ENCODE measurements around the gene EML4. TPM values are rescaled to one million over a fixed set of nuclear protein-coding genes. Genes with fewer than 3 reads are reported as not detected.

Gene EML4
- total RNA-seq, 1 donor from 2014 or later, result 41.1 TPM

DNA sequence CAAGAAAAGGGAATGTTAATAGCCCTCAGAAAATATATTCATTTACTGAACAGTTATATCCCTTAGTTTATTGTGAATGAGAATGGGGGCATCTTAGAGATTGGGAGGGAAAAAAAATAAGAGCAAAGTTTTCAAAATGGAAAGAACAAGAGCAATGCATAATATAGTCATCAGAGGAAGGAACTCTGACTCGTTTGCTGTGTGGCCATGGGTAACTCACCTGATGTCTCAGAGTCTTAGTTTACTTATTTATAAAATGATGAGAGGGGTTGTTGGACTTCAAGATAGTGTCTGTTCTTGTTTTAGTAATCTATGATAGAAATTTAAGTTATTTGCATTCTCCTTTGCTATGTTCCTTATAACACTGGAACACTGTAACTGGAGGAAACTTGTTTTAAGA lies 70.7 kb downstream of the EML4 start:
- TF ChIP-seq, protein P1, sequence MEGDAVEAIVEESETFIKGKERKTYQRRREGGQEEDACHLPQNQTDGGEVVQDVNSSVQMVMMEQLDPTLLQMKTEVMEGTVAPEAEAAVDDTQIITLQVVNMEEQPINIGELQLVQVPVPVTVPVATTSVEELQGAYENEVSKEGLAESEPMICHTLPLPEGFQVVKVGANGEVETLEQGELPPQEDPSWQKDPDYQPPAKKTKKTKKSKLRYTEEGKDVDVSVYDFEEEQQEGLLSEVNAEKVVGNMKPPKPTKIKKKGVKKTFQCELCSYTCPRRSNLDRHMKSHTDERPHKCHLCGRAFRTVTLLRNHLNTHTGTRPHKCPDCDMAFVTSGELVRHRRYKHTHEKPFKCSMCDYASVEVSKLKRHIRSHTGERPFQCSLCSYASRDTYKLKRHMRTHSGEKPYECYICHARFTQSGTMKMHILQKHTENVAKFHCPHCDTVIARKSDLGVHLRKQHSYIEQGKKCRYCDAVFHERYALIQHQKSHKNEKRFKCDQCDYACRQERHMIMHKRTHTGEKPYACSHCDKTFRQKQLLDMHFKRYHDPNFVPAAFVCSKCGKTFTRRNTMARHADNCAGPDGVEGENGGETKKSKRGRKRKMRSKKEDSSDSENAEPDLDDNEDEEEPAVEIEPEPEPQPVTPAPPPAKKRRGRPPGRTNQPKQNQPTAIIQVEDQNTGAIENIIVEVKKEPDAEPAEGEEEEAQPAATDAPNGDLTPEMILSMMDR (IDR thresholded peaks at IDR 0.05), result no peak
- Mint-ChIP-seq H3K9me3 (ENCODE audit: unreplicated experiment) (no peaks in the 10 kb centered on the region), H3K27me3 (ENCODE audit: unreplicated experiment) (no peaks in the 10 kb centered on the region), H3K27ac (ENCODE audit: unreplicated experiment) (no peak overlapping the region), H3K4me1 (ENCODE audit: unreplicated experiment) (no peaks in the 10 kb centered on the region), H3K4me3 (ENCODE audit: unreplicated experiment) (no peak overlapping the region), H3K36me3 (ENCODE audit: unreplicated experiment) (peaks cover 2% of the 10 kb centered on the region)
- no peak for DNase-seq (ENCODE audit: extremely low spot score, unreplicated experiment)

DNA sequence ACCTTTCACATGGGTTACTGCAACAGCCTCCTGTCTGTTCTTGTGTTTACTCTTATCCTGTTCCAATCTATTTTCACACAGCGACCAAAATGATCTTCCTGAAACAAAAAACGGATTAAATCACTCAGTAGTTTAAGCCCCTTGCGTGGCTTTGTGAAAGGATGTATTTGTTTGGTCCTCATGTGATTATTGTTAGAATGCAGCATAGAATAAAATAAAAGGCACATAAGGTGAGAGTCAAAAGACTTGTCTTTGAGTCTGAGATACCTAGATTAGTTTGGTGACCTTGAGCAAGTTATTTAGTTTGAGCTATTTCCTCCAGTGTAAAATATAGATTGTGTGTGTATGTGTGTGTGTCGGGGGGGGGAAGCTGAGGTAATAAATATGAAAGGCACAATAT lies 72.4 kb downstream of the EML4 start:
- Mint-ChIP-seq H3K36me3 (ENCODE audit: unreplicated experiment) (peaks cover 6% of the 10 kb centered on the region), H3K4me1 (ENCODE audit: unreplicated experiment) (no peaks in the 10 kb centered on the region), H3K4me3 (ENCODE audit: unreplicated experiment) (no peak overlapping the region), H3K27me3 (ENCODE audit: unreplicated experiment) (no peaks in the 10 kb centered on the region), H3K27ac (ENCODE audit: unreplicated experiment) (no peak overlapping the region), H3K9me3 (ENCODE audit: unreplicated experiment) (no peaks in the 10 kb centered on the region)
- TF ChIP-seq, protein P1 (IDR thresholded peaks at IDR 0.05), result no peak
- DNase-seq (ENCODE audit: extremely low spot score, unreplicated experiment), result no peak

DNA sequence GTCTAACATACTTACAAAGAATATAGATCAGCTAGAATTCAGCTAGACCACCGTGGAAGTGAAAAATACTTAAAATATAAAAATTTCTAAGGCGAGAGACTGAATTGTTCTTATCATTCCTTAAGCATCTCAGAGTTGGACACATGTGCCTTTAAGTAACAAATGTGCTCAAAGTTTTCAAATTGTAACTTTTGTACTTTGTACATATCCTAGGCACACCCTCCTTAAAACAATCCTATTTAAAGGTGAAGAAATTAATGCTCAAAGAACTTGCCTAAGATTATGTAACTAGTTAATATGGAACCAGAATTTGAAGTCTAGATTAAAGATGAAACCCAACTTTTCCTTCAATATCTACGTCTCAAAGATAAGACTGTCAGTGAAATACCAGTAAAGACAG lies 74.1 kb downstream of the EML4 start:
- no peaks in the 10 kb centered on the region for H3K27me3 Mint-ChIP-seq (ENCODE audit: unreplicated experiment)
- H3K36me3 Mint-ChIP-seq (ENCODE audit: unreplicated experiment), result peaks cover 10% of the 10 kb centered on the region
- H3K27ac Mint-ChIP-seq (ENCODE audit: unreplicated experiment), result no peak overlapping the region
- H3K9me3 Mint-ChIP-seq (ENCODE audit: unreplicated experiment), result no peaks in the 10 kb centered on the region
- TF ChIP-seq, protein P1 (IDR thresholded peaks at IDR 0.05), result no peak
- no peak overlapping the region for H3K4me3 Mint-ChIP-seq (ENCODE audit: unreplicated experiment)
- no peak for DNase-seq (ENCODE audit: extremely low spot score, unreplicated experiment)
- no peaks in the 10 kb centered on the region for H3K4me1 Mint-ChIP-seq (ENCODE audit: unreplicated experiment)

DNA sequence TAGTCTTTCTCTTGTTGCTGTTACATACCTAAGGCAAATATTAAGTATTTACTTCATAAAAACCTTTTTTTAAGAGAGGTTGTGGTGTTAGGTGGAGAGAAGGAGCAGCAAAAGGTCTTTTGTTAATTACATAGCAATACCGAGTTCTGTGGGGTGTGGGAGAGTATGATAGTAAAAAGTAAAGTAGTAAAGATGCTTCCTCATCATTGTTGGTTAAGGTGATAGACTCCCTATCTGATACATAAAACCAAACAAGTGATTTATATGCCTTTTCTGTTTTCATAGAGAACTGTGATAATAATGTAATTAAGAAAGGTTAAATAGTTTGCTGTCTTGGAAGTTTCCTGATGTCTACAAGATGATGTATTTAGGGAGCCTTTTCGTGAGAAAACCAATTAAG lies 75.4 kb downstream of the EML4 start:
- H3K4me1 Mint-ChIP-seq (ENCODE audit: unreplicated experiment), result no peaks in the 10 kb centered on the region

GRCh38 chr2:42245396-42245795 lies 76.2 kb downstream of the EML4 start:
- Mint-ChIP-seq H3K27ac (ENCODE audit: unreplicated experiment) (no peak overlapping the region), H3K4me3 (ENCODE audit: unreplicated experiment) (no peak overlapping the region), H3K27me3 (ENCODE audit: unreplicated experiment) (no peaks in the 10 kb centered on the region), H3K4me1 (ENCODE audit: unreplicated experiment) (no peaks in the 10 kb centered on the region), H3K36me3 (ENCODE audit: unreplicated experiment) (peaks cover 10% of the 10 kb centered on the region), H3K9me3 (ENCODE audit: unreplicated experiment) (no peaks in the 10 kb centered on the region)
- DNase-seq (ENCODE audit: extremely low spot score, unreplicated experiment), result no peak
- TF ChIP-seq, protein P1 (IDR thresholded peaks at IDR 0.05), result no peak

More for the DNA sequence above, 75.4 kb downstream of the EML4 start:
- DNase-seq (ENCODE audit: extremely low spot score, unreplicated experiment), result no peak
- Mint-ChIP-seq H3K27me3 (ENCODE audit: unreplicated experiment) (no peaks in the 10 kb centered on the region), H3K4me3 (ENCODE audit: unreplicated experiment) (no peak overlapping the region), H3K27ac (ENCODE audit: unreplicated experiment) (no peak overlapping the region), H3K36me3 (ENCODE audit: unreplicated experiment) (peaks cover 10% of the 10 kb centered on the region), H3K9me3 (ENCODE audit: unreplicated experiment) (no peaks in the 10 kb centered on the region)
- TF ChIP-seq, protein P1 (IDR thresholded peaks at IDR 0.05), result no peak
